ENCODE data around the gene FGF18. TPM values are rescaled to one million over a fixed set of nuclear protein-coding genes. Genes with fewer than 3 reads are reported as not detected.
"Not testable (repeated sequence)": the region's sequence is repeated elsewhere in the genome, so short reads cannot be mapped to it uniquely, and the experiment has no call there.

FGF18 gene
- total and polyA plus RNA-seq, 2 experiments from 2014 or later, result 0.56 to 0.86 TPM

GRCh38 chr5:171392585-171393159 is 26.8 kb upstream of the FGF18 start (continued):
- no peak for TF ChIP-seq EZH2phosphoT487 (IDR thresholded peaks at IDR 0.05; ENCODE audit: unreplicated experiment)

- peaks cover 100% of the 10 kb centered on the region for H3K79me2 ChIP-seq (replicated peaks; ENCODE audit: insufficient read depth)
- peaks cover 100% of the 10 kb centered on the region for H4K20me1 ChIP-seq (replicated peaks; ENCODE audit: insufficient read depth)
- Mint-ChIP-seq H3K9me3 (no peaks in the 10 kb centered on the region; the same call in 2 of the 3 replicates), H3K27ac (peak overlapping the region; percentile 39; the same call in 1 of the 2 replicates), H3K4me1 (peaks cover 60% of the 10 kb centered on the region), H3K4me3 (peak overlapping the region; percentile 47), H3K27me3 (ENCODE audit: insufficient read depth, low read depth, poor library complexity) (peaks cover 22% of the 10 kb centered on the region), H3K36me3 (ENCODE audit: low read depth) (peaks cover 100% of the 10 kb centered on the region)
- no peak overlapping the region for H2AFZ ChIP-seq
- H3K4me3 ChIP-seq, result no peak overlapping the region
- H3K9me2 ChIP-seq (ENCODE audit: insufficient read depth), result no peaks in the 10 kb centered on the region
- peak overlapping the region; percentile 56; the same call in 1 of the 2 replicates for H3K4me2 ChIP-seq
- H3K27me3 ChIP-seq (ENCODE audit: insufficient read depth), result no peaks in the 10 kb centered on the region
- peaks cover 100% of the 10 kb centered on the region for H3K36me3 ChIP-seq (ENCODE audit: insufficient read depth)
- ATAC-seq (no peak), DNase-seq (ENCODE audit: low spot score) (no peak)
- TF ChIP-seq EZH2 (IDR thresholded peaks at IDR 0.05; ENCODE audit: low read depth, unreplicated experiment), result no peak
- no peak for TF ChIP-seq JUNB (IDR thresholded peaks at IDR 0.05; ENCODE audit: unreplicated experiment)
- no peak for TF ChIP-seq ZNF331 (CRISPR knock-in tag; IDR thresholded peaks at IDR 0.05; ENCODE audit: low read depth)
- TF ChIP-seq ETS1 (IDR thresholded peaks at IDR 0.05), result no peak
- H3K27ac ChIP-seq (ENCODE audit: low read depth), result no peak overlapping the region; the same call in 1 of the 2 replicates
- peaks cover 65% of the 10 kb centered on the region for H3K4me1 ChIP-seq (ENCODE audit: insufficient read depth)
- H3F3A ChIP-seq (replicated peaks; ENCODE audit: low read depth), result peaks cover 63% of the 10 kb centered on the region
Observed at GRCh38 chr5:171395042-171395441, 24.4 kb upstream of the FGF18 start.

- not testable (repeated sequence) for H3K9me2 ChIP-seq (ENCODE audit: insufficient read depth); H3K27me3 ChIP-seq (ENCODE audit: insufficient read depth); H3K27ac Mint-ChIP-seq; H2AFZ ChIP-seq; H3K27ac ChIP-seq (ENCODE audit: low read depth); ATAC-seq; H3K9me3 Mint-ChIP-seq; DNase-seq (ENCODE audit: low spot score)
- H3K79me2 ChIP-seq (replicated peaks; ENCODE audit: insufficient read depth), result peaks cover 100% of the 10 kb centered on the region
- TF ChIP-seq POLR2AphosphoS5 (IDR thresholded peaks at IDR 0.05; ENCODE audit: low read depth), result peak; percentile 13; the same call in 1 of the 2 replicates
- H3F3A ChIP-seq (replicated peaks; ENCODE audit: low read depth), result peaks cover 72% of the 10 kb centered on the region
- peaks cover 100% of the 10 kb centered on the region for H4K20me1 ChIP-seq (replicated peaks; ENCODE audit: insufficient read depth)
- peak overlapping the region; percentile 39; the same call in 2 of the 3 replicates for H3K4me3 Mint-ChIP-seq
- peak overlapping the region; percentile 31 for H3K4me3 ChIP-seq
- H3K36me3 Mint-ChIP-seq (ENCODE audit: low read depth), result peaks cover 100% of the 10 kb centered on the region
- H3K27me3 Mint-ChIP-seq (ENCODE audit: insufficient read depth, low read depth, poor library complexity), result peaks cover 33% of the 10 kb centered on the region
- peaks cover 64% of the 10 kb centered on the region for H3K4me1 ChIP-seq (ENCODE audit: insufficient read depth)
- H3K4me1 Mint-ChIP-seq, result peaks cover 60% of the 10 kb centered on the region
- H3K36me3 ChIP-seq (ENCODE audit: insufficient read depth), result peaks cover 100% of the 10 kb centered on the region
- peak overlapping the region; percentile 56 for H3K4me2 ChIP-seq
Observed at GRCh38 chr5:171396583-171396982, 22.9 kb upstream of the FGF18 start.

- Histone ChIP-seq H3K79me2 (replicated peaks; ENCODE audit: insufficient read depth) (peaks cover 99% of the 10 kb centered on the region), H4K20me1 (replicated peaks; ENCODE audit: insufficient read depth) (peaks cover 98% of the 10 kb centered on the region), H3K4me3 (peak overlapping the region; percentile 31; the same call in 1 of the 2 replicates), H3K4me1 (ENCODE audit: insufficient read depth) (peaks cover 61% of the 10 kb centered on the region), H3F3A (replicated peaks; ENCODE audit: low read depth) (peaks cover 70% of the 10 kb centered on the region), H3K9me2 (ENCODE audit: insufficient read depth) (no peaks in the 10 kb centered on the region), H3K27ac (ENCODE audit: low read depth) (no peak overlapping the region), H3K27me3 (ENCODE audit: insufficient read depth) (no peaks in the 10 kb centered on the region), H3K36me3 (ENCODE audit: insufficient read depth) (peaks cover 99% of the 10 kb centered on the region), H3K4me2 (peak overlapping the region; percentile 19; the same call in 1 of the 2 replicates), H2AFZ (no peak overlapping the region)
- Mint-ChIP-seq H3K9me3 (0 out of 3 replicates have a peak, but pooled peaks cover 3% of the 10 kb centered on the region), H3K4me3 (peak overlapping the region; percentile 39; the same call in 2 of the 3 replicates), H3K4me1 (peaks cover 59% of the 10 kb centered on the region), H3K36me3 (ENCODE audit: low read depth) (peaks cover 99% of the 10 kb centered on the region), H3K27ac (no peak overlapping the region), H3K27me3 (ENCODE audit: insufficient read depth, low read depth, poor library complexity) (peaks cover 36% of the 10 kb centered on the region)
- DNase-seq (ENCODE audit: low spot score) (no peak), ATAC-seq (no peak)
- TF ChIP-seq ZNF331 (CRISPR knock-in tag; IDR thresholded peaks at IDR 0.05; ENCODE audit: low read depth), result no peak
- no peak for TF ChIP-seq ZNF462 (CRISPR knock-in tag; IDR thresholded peaks at IDR 0.05)
- TF ChIP-seq POLR2AphosphoS5 (IDR thresholded peaks at IDR 0.05; ENCODE audit: low read depth), result no peak
Observed at GRCh38 chr5:171397190-171397589, 22.3 kb upstream of the FGF18 start.
